T-helper 17 cell (primary cell): Measurements from ENCODE around the gene FHIP2A. TPM values are rescaled to one million over a fixed set of nuclear protein-coding genes. Genes with fewer than 3 reads are reported as not detected.
"Not testable (repeated sequence)": the region's sequence is repeated elsewhere in the genome, so short reads cannot be mapped to it uniquely, and the experiment has no call there.

Source experiments
- ATAC-seq: fragments of 150-1000 bp; cut with Tn5 transposase; 2 replicates; pipeline ENCODE4 v1.10.0; 2021; ENCODE audit warnings: mild to moderate bottlenecking, moderate library complexity
- DNase-seq, 3 donors: peaks; one replicate each; pipeline versions ENCODE4 v3.0.0 to v3.0.0-alpha.2; 2020 to 2021
- H3K9me3 ChIP-seq: one replicate; pipeline ENCODE4 v1.7.0; 2013; ENCODE audit warnings: low read length, mild to moderate bottlenecking; ENCODE audit not compliant: control insufficient read depth, poor library complexity, severe bottlenecking
- H3K27ac Mint-ChIP-seq: one replicate; pipeline ENCODE4 v1.8.0; 2022; ENCODE audit warnings: mild to moderate bottlenecking, moderate library complexity, mixed read lengths
- H3K27me3 Mint-ChIP-seq: one replicate; pipeline ENCODE4 v1.8.0; 2022; ENCODE audit warnings: mixed read lengths
- H3K36me3 Mint-ChIP-seq: one replicate; pipeline ENCODE4 v1.8.0; 2022; ENCODE audit warnings: low read depth, mixed read lengths
- H3K4me1 Mint-ChIP-seq: one replicate; pipeline ENCODE4 v1.8.0; 2022; ENCODE audit warnings: mild to moderate bottlenecking, mixed read lengths
- H3K4me3 Mint-ChIP-seq: one replicate; pipeline ENCODE4 v1.8.0; 2022; ENCODE audit warnings: mild to moderate bottlenecking, moderate library complexity, mixed read lengths
- total RNA-seq, 4 donors: library from RNA in 2 of 4; stranded (reverse) in 2 of 4; gene quantifications; one replicate each; pipeline ENCODE4 v1.2.3 and lab custom pipeline; 2022 to 2026

The FHIP2A gene
- 10 to 100 TPM; 35.4 to 65.3 TPM for total RNA-seq
- total RNA-seq (lab: John Stamatoyannopoulos, UW), result 77.2 to 86.0 reads per million in 2 donors

- Mint-ChIP-seq H3K27me3 (peaks cover 7% of the 10 kb centered on the region), H3K36me3 (peaks cover 2% of the 10 kb centered on the region), H3K27ac (peak within 1 kb of the TSS; percentile 96), H3K4me1 (peaks cover 32% of the 10 kb centered on the region), H3K4me3 (peak within 1 kb of the TSS; percentile 93)
- H3K9me3 ChIP-seq, result no peaks in the 10 kb centered on the region
- ATAC-seq, result peak; percentile 95
- peak; percentile 79 to 93 (median 84) for DNase-seq
Observed at GRCh38 chr10:114821293-114821914, at the start of gene FHIP2A. FHIP2A (plus strand) TSS chr10:114821780; CDS start chr10:114822079, 299 bp downstream.

- no peaks in the 10 kb centered on the region for H3K36me3 Mint-ChIP-seq
- no peaks in the 10 kb centered on the region for H3K27me3 Mint-ChIP-seq
- no peak overlapping the region for H3K27ac Mint-ChIP-seq
- DNase-seq, result no peak
- H3K4me3 Mint-ChIP-seq, result no peak overlapping the region
- H3K4me1 Mint-ChIP-seq, result peaks cover 24% of the 10 kb centered on the region
- ATAC-seq, result no peak
- H3K9me3 ChIP-seq, result no peaks in the 10 kb centered on the region
Observed at GRCh38 chr10:114772496-114773196, 48.9 kb upstream of the FHIP2A start.

GRCh38 chr10:114773197-114773532 lies 48.4 kb upstream of the FHIP2A start:
- no peaks in the 10 kb centered on the region for H3K36me3 Mint-ChIP-seq
- ATAC-seq, result no peak
- no peak overlapping the region for H3K27ac Mint-ChIP-seq
- no peak overlapping the region for H3K4me3 Mint-ChIP-seq
- DNase-seq, result no peak
- H3K27me3 Mint-ChIP-seq, result no peaks in the 10 kb centered on the region
- peaks cover 26% of the 10 kb centered on the region for H3K4me1 Mint-ChIP-seq
- no peaks in the 10 kb centered on the region for H3K9me3 ChIP-seq

GRCh38 chr10:114775082-114775481 lies 46.5 kb upstream of the FHIP2A start:
- H3K36me3 Mint-ChIP-seq, H3K27me3 Mint-ChIP-seq, H3K27ac Mint-ChIP-seq, ATAC-seq, H3K4me3 Mint-ChIP-seq, H3K9me3 ChIP-seq, DNase-seq: not testable (repeated sequence)
- peaks cover 23% of the 10 kb centered on the region for H3K4me1 Mint-ChIP-seq

GRCh38 chr10:114777415-114777814 lies 44.2 kb upstream of the FHIP2A start:
- H3K4me1 Mint-ChIP-seq, result peaks cover 20% of the 10 kb centered on the region
- peaks cover 3% of the 10 kb centered on the region for H3K36me3 Mint-ChIP-seq
- no peak overlapping the region for H3K4me3 Mint-ChIP-seq
- peak overlapping the region; percentile 43 for H3K27ac Mint-ChIP-seq
- H3K9me3 ChIP-seq, result no peaks in the 10 kb centered on the region
- ATAC-seq, result no peak
- H3K27me3 Mint-ChIP-seq, result peaks cover 2% of the 10 kb centered on the region
- DNase-seq, result no peak

GRCh38 chr10:114779803-114780576 lies 41.6 kb upstream of the FHIP2A start:
- no peak for ATAC-seq
- no peak overlapping the region for H3K27ac Mint-ChIP-seq

GRCh38 chr10:114780577-114781184 lies 40.9 kb upstream of the FHIP2A start:
- Mint-ChIP-seq H3K36me3 (peaks cover 6% of the 10 kb centered on the region), H3K4me1 (peaks cover 15% of the 10 kb centered on the region), H3K4me3 (no peak overlapping the region), H3K27ac (no peak overlapping the region), H3K27me3 (peaks cover 13% of the 10 kb centered on the region)
- H3K9me3 ChIP-seq, result no peaks in the 10 kb centered on the region
- DNase-seq (no peak), ATAC-seq (no peak)

More at GRCh38 chr10:114779803-114780576, 41.6 kb upstream of the FHIP2A start:
- DNase-seq, result no peak
- Mint-ChIP-seq H3K27me3 (peaks cover 13% of the 10 kb centered on the region), H3K4me1 (peaks cover 15% of the 10 kb centered on the region), H3K36me3 (peaks cover 6% of the 10 kb centered on the region), H3K4me3 (no peak overlapping the region)
- no peaks in the 10 kb centered on the region for H3K9me3 ChIP-seq

GRCh38 chr10:114782666-114783065 lies 38.9 kb upstream of the FHIP2A start:
- no peak overlapping the region for H3K4me3 Mint-ChIP-seq
- no peaks in the 10 kb centered on the region for H3K9me3 ChIP-seq
- no peak overlapping the region for H3K27ac Mint-ChIP-seq
- H3K4me1 Mint-ChIP-seq, result peaks cover 15% of the 10 kb centered on the region
- H3K27me3 Mint-ChIP-seq, result peaks cover 13% of the 10 kb centered on the region
- ATAC-seq (no peak), DNase-seq (no peak)
- H3K36me3 Mint-ChIP-seq, result peaks cover 6% of the 10 kb centered on the region

- Mint-ChIP-seq H3K27me3 (peaks cover 13% of the 10 kb centered on the region), H3K4me1 (peaks cover 12% of the 10 kb centered on the region), H3K36me3 (peaks cover 3% of the 10 kb centered on the region), H3K27ac (no peak overlapping the region), H3K4me3 (no peak overlapping the region)
- no peaks in the 10 kb centered on the region for H3K9me3 ChIP-seq
- ATAC-seq (no peak), DNase-seq (no peak)
Observed at GRCh38 chr10:114783686-114784085, 37.9 kb upstream of the FHIP2A start.

- H3K27ac Mint-ChIP-seq, H3K36me3 Mint-ChIP-seq, H3K4me3 Mint-ChIP-seq, DNase-seq, H3K9me3 ChIP-seq, H3K4me1 Mint-ChIP-seq: not testable (repeated sequence)
- peak; percentile 63 for ATAC-seq
- H3K27me3 Mint-ChIP-seq, result peaks cover 13% of the 10 kb centered on the region
Observed at GRCh38 chr10:114786492-114786891, 35.1 kb upstream of the FHIP2A start.

- H3K9me3 ChIP-seq, H3K27ac Mint-ChIP-seq, H3K4me1 Mint-ChIP-seq, DNase-seq, ATAC-seq, H3K36me3 Mint-ChIP-seq, H3K4me3 Mint-ChIP-seq: not testable (repeated sequence)
- peaks cover 13% of the 10 kb centered on the region for H3K27me3 Mint-ChIP-seq
Observed at GRCh38 chr10:114787131-114787530, 34.4 kb upstream of the FHIP2A start.

- Mint-ChIP-seq H3K36me3 (peaks cover 3% of the 10 kb centered on the region), H3K27me3 (no peaks in the 10 kb centered on the region), H3K4me1 (peaks cover 2% of the 10 kb centered on the region), H3K27ac (no peak overlapping the region), H3K4me3 (no peak overlapping the region)
- H3K9me3 ChIP-seq, result no peaks in the 10 kb centered on the region
- no peak for ATAC-seq
- no peak for DNase-seq
Observed at GRCh38 chr10:114791768-114792167, 29.8 kb upstream of the FHIP2A start.

- H3K27me3 Mint-ChIP-seq, result no peaks in the 10 kb centered on the region
- no peak for ATAC-seq
- peaks cover 10% of the 10 kb centered on the region for H3K36me3 Mint-ChIP-seq
- no peak for DNase-seq
- no peak overlapping the region for H3K27ac Mint-ChIP-seq
- no peaks in the 10 kb centered on the region for H3K9me3 ChIP-seq
- no peak overlapping the region for H3K4me3 Mint-ChIP-seq
- H3K4me1 Mint-ChIP-seq, result peaks cover 8% of the 10 kb centered on the region
Observed at GRCh38 chr10:114795039-114795438, 26.5 kb upstream of the FHIP2A start.
